NB4 (cell line): ENCODE data around the gene KLHL34.

Experiments used
- DNase-seq: peaks from one replicate; pipeline ENCODE4 v3.0.0; 2010; ENCODE audit warnings: low read depth
- H3K4me3 ChIP-seq: one replicate; pipeline ENCODE4 v1.5.1; 2011; ENCODE audit warnings: mild to moderate bottlenecking, low read depth, low read length, moderate library complexity
- MYC ChIP-seq: IDR thresholded peaks from 2 replicates; pipeline ENCODE4 v1.6.1; 2011; ENCODE audit warnings: low read depth, low read length
- POLR2A ChIP-seq: IDR thresholded peaks from 2 replicates; pipeline ENCODE4 v1.6.1; 2011; ENCODE audit warnings: mild to moderate bottlenecking; ENCODE audit not compliant: insufficient read length; ENCODE audit errors: extremely low read depth
- TF ChIP-seq, protein P1 (sequence below): IDR thresholded peaks from 2 replicates; pipeline ENCODE4 v1.6.1; 2011; ENCODE audit warnings: low read depth, low read length
- TF ChIP-seq, protein P2 (sequence below): IDR thresholded peaks from one replicate; pipeline ENCODE4 v1.5.1; 2012; ENCODE audit warnings: low read depth, low read length

KLHL34 gene

DNA sequence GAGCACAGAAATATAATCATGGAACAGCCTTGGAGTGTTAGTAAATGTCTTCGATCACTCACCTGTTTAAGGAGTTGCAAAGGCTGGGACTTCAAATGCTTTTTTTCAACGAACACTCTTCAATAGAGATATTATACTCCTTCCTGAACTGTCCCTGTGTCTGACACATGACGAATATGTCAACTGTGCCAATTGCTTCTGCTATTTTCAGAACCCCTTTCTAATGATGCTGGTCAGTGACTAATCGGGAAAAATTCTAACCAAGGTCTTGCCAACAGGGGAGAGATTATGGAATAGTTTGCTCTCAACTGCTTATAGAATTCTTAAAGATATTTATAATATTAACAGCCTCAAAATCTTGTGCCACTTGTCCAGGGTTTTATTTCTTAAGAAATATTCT lies 8.5 kb upstream of the KLHL34 start:
- DNase-seq: no peak
- H3K4me3 ChIP-seq: no peak overlapping the region
- no peak for TF ChIP-seq MYC
- TF ChIP-seq, protein P1, sequence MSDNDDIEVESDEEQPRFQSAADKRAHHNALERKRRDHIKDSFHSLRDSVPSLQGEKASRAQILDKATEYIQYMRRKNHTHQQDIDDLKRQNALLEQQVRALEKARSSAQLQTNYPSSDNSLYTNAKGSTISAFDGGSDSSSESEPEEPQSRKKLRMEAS: no peak
- no peak for TF ChIP-seq POLR2A
- TF ChIP-seq, protein P2, sequence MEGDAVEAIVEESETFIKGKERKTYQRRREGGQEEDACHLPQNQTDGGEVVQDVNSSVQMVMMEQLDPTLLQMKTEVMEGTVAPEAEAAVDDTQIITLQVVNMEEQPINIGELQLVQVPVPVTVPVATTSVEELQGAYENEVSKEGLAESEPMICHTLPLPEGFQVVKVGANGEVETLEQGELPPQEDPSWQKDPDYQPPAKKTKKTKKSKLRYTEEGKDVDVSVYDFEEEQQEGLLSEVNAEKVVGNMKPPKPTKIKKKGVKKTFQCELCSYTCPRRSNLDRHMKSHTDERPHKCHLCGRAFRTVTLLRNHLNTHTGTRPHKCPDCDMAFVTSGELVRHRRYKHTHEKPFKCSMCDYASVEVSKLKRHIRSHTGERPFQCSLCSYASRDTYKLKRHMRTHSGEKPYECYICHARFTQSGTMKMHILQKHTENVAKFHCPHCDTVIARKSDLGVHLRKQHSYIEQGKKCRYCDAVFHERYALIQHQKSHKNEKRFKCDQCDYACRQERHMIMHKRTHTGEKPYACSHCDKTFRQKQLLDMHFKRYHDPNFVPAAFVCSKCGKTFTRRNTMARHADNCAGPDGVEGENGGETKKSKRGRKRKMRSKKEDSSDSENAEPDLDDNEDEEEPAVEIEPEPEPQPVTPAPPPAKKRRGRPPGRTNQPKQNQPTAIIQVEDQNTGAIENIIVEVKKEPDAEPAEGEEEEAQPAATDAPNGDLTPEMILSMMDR: no peak

DNA sequence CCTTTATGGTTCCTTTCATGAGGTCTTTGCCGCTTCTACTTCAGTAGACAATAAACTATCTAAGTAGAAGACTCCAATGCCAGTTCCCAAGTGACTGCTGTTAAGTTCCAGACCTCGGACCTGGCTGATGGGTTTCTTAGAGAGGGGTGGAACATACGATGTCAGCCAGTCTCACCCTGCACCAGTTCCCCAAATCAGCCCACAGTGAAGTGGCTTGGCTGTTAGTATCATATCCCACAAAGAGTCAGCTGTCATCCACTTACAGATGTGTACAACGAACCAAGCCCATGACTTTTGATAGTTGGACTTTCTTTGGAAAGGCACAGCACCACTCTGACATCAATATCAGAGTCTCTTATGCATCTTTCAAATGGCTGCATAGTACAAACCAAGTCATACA lies 8.1 kb upstream of the KLHL34 start:
- no peak overlapping the region for H3K4me3 ChIP-seq
- no peak for TF ChIP-seq POLR2A
- TF ChIP-seq MYC: no peak
- TF ChIP-seq, protein P2: no peak
- TF ChIP-seq, protein P1: no peak
- DNase-seq: no peak

DNA sequence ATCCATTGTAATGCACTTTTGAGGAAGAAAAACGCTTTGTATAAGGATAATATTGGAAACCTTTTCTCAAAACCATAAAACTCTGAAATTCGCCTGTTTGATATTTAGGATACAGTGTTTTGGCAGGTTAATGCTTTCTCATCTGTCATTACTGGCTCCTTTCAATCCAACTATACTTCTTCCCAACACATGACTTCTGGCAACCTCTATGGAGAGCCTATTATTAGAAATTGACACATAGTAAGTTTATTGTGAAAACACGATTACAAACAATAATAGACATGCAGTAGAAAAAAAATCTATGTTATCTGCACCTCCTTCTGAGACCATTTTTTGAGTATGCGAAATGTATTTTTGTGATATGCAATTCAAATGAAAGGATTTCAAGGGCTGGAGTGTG lies 4.6 kb upstream of the KLHL34 start:
- DNase-seq: no peak
- no peak overlapping the region for H3K4me3 ChIP-seq
- no peak for TF ChIP-seq POLR2A
- TF ChIP-seq, protein P2: no peak
- TF ChIP-seq MYC: no peak
- TF ChIP-seq, protein P1: no peak

DNA sequence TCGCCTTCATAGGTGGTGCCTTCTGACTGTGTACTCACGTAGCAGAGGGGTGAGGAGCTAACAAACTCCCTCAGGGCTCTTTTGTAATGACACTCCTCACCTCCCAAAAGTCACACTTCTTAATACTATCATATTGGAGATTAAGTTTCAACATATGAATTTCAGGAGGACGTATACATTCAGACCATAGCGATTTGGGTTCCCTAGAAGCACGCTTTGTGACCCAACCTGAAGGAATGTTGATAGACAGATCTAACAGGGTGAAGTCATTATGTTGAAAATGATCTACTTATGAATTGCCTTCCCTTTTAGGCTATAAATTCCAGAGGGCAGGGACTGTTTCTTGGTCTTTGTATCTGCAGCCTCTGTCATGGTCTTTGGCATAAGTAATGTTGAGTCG lies 3.2 kb upstream of the KLHL34 start:
- no peak for DNase-seq
- TF ChIP-seq MYC (no peak), POLR2A (no peak)
- TF ChIP-seq, protein P1: no peak
- TF ChIP-seq, protein P2: no peak
- no peak overlapping the region for H3K4me3 ChIP-seq

DNA sequence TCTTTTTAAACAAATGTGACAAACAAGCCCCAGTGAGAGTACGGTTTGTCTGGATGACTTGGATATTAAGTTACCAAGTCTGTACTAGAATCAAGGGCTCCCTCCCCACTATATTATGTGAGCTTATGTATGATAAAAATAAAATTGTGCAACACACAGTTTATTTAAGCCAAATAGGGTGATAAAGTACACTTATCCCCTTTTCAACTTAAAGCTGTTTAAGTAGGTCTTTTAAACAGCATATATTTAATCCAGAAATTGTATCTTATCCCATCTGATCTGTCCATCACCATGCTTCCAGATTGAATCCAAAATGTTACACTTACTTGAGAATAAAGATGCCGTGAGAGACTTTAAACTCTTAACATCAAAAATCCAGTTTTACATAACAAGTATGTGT lies 2.0 kb upstream of the KLHL34 start:
- H3K4me3 ChIP-seq: no peak overlapping the region
- DNase-seq: no peak
- TF ChIP-seq, protein P2: no peak
- TF ChIP-seq, protein P1: no peak
- TF ChIP-seq POLR2A: no peak

DNA sequence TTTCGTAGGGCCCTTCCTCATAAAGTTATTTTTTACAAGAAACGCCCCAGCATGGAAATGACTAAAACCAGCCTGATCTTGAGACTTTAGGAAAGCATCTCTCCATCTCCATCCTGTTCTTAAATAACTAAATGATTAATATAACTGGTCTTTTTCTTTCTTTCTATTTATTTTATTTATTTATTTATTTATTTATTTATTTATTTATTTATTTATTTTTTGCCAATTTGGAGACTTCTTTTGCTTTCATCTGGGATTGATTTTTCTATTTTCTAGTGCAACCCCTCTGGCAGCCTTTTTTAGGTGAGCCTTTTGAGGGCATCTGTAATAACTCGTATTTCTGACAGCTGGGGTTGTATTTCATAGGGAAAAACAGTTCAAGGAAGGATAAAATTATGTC lies 1.2 kb upstream of the KLHL34 start:
- H3K4me3 ChIP-seq: no peak overlapping the region

More for the DNA sequence above, 1.2 kb upstream of the KLHL34 start:
- no peak for DNase-seq
- TF ChIP-seq, protein P2: no peak
- TF ChIP-seq POLR2A: no peak
- TF ChIP-seq, protein P1: no peak
- TF ChIP-seq MYC: no peak
